WTC11 (cell line): Measurements from ENCODE around the gene EIF2B4. TPM values are rescaled to one million over a fixed set of nuclear protein-coding genes. Genes with fewer than 3 reads are reported as not detected.

Experiments
- ATAC-seq: fragments of 200-7000 bp; cut with Tn5 transposase; 2 replicates; pipeline ENCODE4 v1.10.0; 2021; ENCODE audit warnings: mild to moderate bottlenecking, moderate library complexity
- CTCF ChIA-PET: fragments of 300-600 bp; sonication (Branson Sonifier 250); formaldehyde crosslinking; loops from one replicate; lab custom pipeline; 2021; ENCODE audit warnings: antibody characterized with exemption; lab: Charles Lee
- POLR2A ChIA-PET: fragments of 350-600 bp; sonication (Branson Sonifier 250); formaldehyde crosslinking; loops from one replicate; lab custom pipeline; 2021; ENCODE audit warnings: antibody characterized with exemption; lab: Charles Lee
- DNase-seq: peaks from one replicate; pipeline ENCODE4 v3.0.0; 2021; ENCODE audit warnings: low spot score
- H3K27ac Mint-ChIP-seq: 2 replicates; pipeline ENCODE4 v1.8.0; 2021; ENCODE audit warnings: mixed read lengths
- H3K27me3 Mint-ChIP-seq: 2 replicates; pipeline ENCODE4 v1.8.0; 2021; ENCODE audit warnings: low read depth, mild to moderate bottlenecking, moderate library complexity, mixed read lengths
- H3K36me3 Mint-ChIP-seq: 2 replicates; pipeline ENCODE4 v1.8.0; 2021; ENCODE audit warnings: mixed read lengths
- H3K4me1 Mint-ChIP-seq: 2 replicates; pipeline ENCODE4 v1.8.0; 2022; ENCODE audit warnings: mixed read lengths
- H3K4me3 Mint-ChIP-seq: 2 replicates; pipeline ENCODE4 v1.8.0; 2021; ENCODE audit warnings: mild to moderate bottlenecking, moderate library complexity, mixed read lengths
- H3K9me3 Mint-ChIP-seq: 2 replicates; pipeline ENCODE4 v1.8.0; 2021; ENCODE audit warnings: mixed read lengths
- ATF1 ChIP-seq: sonication (generic); formaldehyde crosslinking; IDR thresholded peaks from 2 replicates; pipeline ENCODE4 v1.8.1; 2023; ENCODE audit warnings: mild to moderate bottlenecking, moderate library complexity, missing genetic modification reagents
- ATF6 ChIP-seq: sonication (generic); formaldehyde crosslinking; IDR thresholded peaks from 2 replicates; pipeline ENCODE4 v1.8.1; 2023; ENCODE audit warnings: mild to moderate bottlenecking, missing genetic modification reagents
- CREM ChIP-seq: sonication (generic); formaldehyde crosslinking; IDR thresholded peaks from 2 replicates; pipeline ENCODE4 v1.8.1; 2022; ENCODE audit warnings: mild to moderate bottlenecking, missing genetic modification reagents, moderate library complexity
- E2F4 ChIP-seq: sonication (generic); formaldehyde crosslinking; IDR thresholded peaks from 2 replicates; pipeline ENCODE4 v1.8.1; 2022; ENCODE audit warnings: low read depth, mild to moderate bottlenecking, moderate library complexity, missing genetic modification reagents, borderline replicate concordance
- EMX1 ChIP-seq: fragments of 250-450 bp; sonication (Bioruptor Pico); IDR thresholded peaks from 2 replicates; pipeline ENCODE4 v1.8.0; 2021; ENCODE audit warnings: mild to moderate bottlenecking
- GRHL2 ChIP-seq: fragments of 250-450 bp; sonication (Bioruptor Pico); IDR thresholded peaks from 2 replicates; pipeline ENCODE4 v1.8.0; 2022; ENCODE audit warnings: mild to moderate bottlenecking, moderate library complexity; ENCODE audit not compliant: insufficient replicate concordance, severe bottlenecking
- TEAD1 ChIP-seq: sonication (generic); formaldehyde crosslinking; IDR thresholded peaks from 2 replicates; pipeline ENCODE4 v1.8.0; 2022; ENCODE audit warnings: mild to moderate bottlenecking, missing genetic modification reagents
- TP53 ChIP-seq: sonication (generic); formaldehyde crosslinking; IDR thresholded peaks from 2 replicates; pipeline ENCODE4 v1.8.1; 2023; ENCODE audit warnings: mild to moderate bottlenecking, missing genetic modification reagents
- ZBTB21 ChIP-seq: sonication (generic); formaldehyde crosslinking; IDR thresholded peaks from 2 replicates; pipeline ENCODE4 v1.8.1; 2023; ENCODE audit warnings: mild to moderate bottlenecking, missing genetic modification reagents, borderline replicate concordance
- ZNF121 ChIP-seq: sonication (generic); formaldehyde crosslinking; IDR thresholded peaks from 2 replicates; pipeline ENCODE4 v1.8.0; 2023; ENCODE audit warnings: missing genetic modification reagents
- ZNF138 ChIP-seq: sonication (generic); formaldehyde crosslinking; conservative IDR thresholded peaks from 2 replicates; pipeline ENCODE4 v1.8.1; 2022; ENCODE audit warnings: mild to moderate bottlenecking, moderate library complexity, missing genetic modification reagents
- ZNF232 ChIP-seq: sonication (generic); formaldehyde crosslinking; IDR thresholded peaks from 2 replicates; pipeline ENCODE4 v1.8.0; 2022; ENCODE audit warnings: mild to moderate bottlenecking, missing genetic modification reagents
- ZNF317 ChIP-seq: sonication (generic); formaldehyde crosslinking; IDR thresholded peaks from 2 replicates; pipeline ENCODE4 v1.8.1; 2023; ENCODE audit warnings: low read depth, mild to moderate bottlenecking, moderate library complexity, missing genetic modification reagents, borderline replicate concordance
- ZNF396 ChIP-seq: fragments of 250-450 bp; sonication (Bioruptor Pico); IDR thresholded peaks from 2 replicates; pipeline ENCODE4 v1.8.0; 2021; ENCODE audit warnings: mild to moderate bottlenecking, moderate library complexity, borderline replicate concordance
- ZNF416 ChIP-seq: fragments of 250-450 bp; sonication (Bioruptor Pico); IDR thresholded peaks from 2 replicates; pipeline ENCODE4 v1.9.0; 2021; ENCODE audit warnings: mild to moderate bottlenecking, inconsistent platforms
- ZNF423 ChIP-seq: fragments of 250-450 bp; sonication (Bioruptor Pico); IDR thresholded peaks from 2 replicates; pipeline ENCODE4 v2.1.2; 2022; ENCODE audit warnings: mild to moderate bottlenecking, moderate library complexity
- ZNF671 ChIP-seq: fragments of 250-450 bp; sonication (Bioruptor Pico); IDR thresholded peaks from 2 replicates; pipeline ENCODE4 v1.8.0; 2021; ENCODE audit warnings: mild to moderate bottlenecking
- total RNA-seq: library from RNA; stranded (reverse); gene quantifications from 3 replicates; pipeline ENCODE4 v1.2.3, GENCODE V29; 2021
- TF ChIP-seq, protein P1 (sequence below): sonication (generic); formaldehyde crosslinking; conservative IDR thresholded peaks from 2 replicates; pipeline ENCODE4 v1.8.1; 2023; ENCODE audit warnings: mild to moderate bottlenecking, low read depth, missing genetic modification reagents, moderate library complexity
- TF ChIP-seq, protein P2 (sequence below): fragments of 250-450 bp; sonication (Bioruptor Pico); IDR thresholded peaks from 2 replicates; pipeline ENCODE4 v1.8.0; 2021; ENCODE audit warnings: mild to moderate bottlenecking
- TF ChIP-seq, protein P3 (sequence below): sonication (generic); formaldehyde crosslinking; IDR thresholded peaks from 2 replicates; pipeline ENCODE4 v1.8.1; 2022; ENCODE audit warnings: low read depth, missing genetic modification reagents, borderline replicate concordance
- TF ChIP-seq, protein P4 (sequence below): sonication (generic); formaldehyde crosslinking; IDR thresholded peaks from 2 replicates; pipeline ENCODE4 v1.8.0; 2022; ENCODE audit warnings: mild to moderate bottlenecking, missing genetic modification reagents

The EIF2B4 gene
- total RNA-seq, 1 experiment from 2014 or later, result 49.1 TPM

GRCh38 chr2:27416151-27416550, 46.0 kb upstream of the EIF2B4 start (continued):
- TF ChIP-seq, protein P1, sequence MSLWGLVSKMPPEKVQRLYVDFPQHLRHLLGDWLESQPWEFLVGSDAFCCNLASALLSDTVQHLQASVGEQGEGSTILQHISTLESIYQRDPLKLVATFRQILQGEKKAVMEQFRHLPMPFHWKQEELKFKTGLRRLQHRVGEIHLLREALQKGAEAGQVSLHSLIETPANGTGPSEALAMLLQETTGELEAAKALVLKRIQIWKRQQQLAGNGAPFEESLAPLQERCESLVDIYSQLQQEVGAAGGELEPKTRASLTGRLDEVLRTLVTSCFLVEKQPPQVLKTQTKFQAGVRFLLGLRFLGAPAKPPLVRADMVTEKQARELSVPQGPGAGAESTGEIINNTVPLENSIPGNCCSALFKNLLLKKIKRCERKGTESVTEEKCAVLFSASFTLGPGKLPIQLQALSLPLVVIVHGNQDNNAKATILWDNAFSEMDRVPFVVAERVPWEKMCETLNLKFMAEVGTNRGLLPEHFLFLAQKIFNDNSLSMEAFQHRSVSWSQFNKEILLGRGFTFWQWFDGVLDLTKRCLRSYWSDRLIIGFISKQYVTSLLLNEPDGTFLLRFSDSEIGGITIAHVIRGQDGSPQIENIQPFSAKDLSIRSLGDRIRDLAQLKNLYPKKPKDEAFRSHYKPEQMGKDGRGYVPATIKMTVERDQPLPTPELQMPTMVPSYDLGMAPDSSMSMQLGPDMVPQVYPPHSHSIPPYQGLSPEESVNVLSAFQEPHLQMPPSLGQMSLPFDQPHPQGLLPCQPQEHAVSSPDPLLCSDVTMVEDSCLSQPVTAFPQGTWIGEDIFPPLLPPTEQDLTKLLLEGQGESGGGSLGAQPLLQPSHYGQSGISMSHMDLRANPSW (CRISPR knock-in tag), result no peak
- TF ChIP-seq, protein P2, sequence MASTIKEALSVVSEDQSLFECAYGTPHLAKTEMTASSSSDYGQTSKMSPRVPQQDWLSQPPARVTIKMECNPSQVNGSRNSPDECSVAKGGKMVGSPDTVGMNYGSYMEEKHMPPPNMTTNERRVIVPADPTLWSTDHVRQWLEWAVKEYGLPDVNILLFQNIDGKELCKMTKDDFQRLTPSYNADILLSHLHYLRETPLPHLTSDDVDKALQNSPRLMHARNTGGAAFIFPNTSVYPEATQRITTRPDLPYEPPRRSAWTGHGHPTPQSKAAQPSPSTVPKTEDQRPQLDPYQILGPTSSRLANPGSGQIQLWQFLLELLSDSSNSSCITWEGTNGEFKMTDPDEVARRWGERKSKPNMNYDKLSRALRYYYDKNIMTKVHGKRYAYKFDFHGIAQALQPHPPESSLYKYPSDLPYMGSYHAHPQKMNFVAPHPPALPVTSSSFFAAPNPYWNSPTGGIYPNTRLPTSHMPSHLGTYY, result no peak
- TF ChIP-seq ZNF671 (CRISPR knock-in tag) (no peak), ZNF138 (CRISPR knock-in tag) (no peak), ZNF396 (CRISPR knock-in tag) (no peak)

GRCh38 chr2:27412419-27413152, 42.4 kb upstream of the EIF2B4 start:
- Mint-ChIP-seq H3K4me1 (peaks cover 11% of the 10 kb centered on the region), H3K4me3 (no peak overlapping the region), H3K27ac (no peak overlapping the region), H3K27me3 (peaks cover 13% of the 10 kb centered on the region), H3K36me3 (peaks cover 4% of the 10 kb centered on the region; the same call in 1 of the 2 replicates), H3K9me3 (peaks cover 8% of the 10 kb centered on the region)
- ATAC-seq (no peak), DNase-seq (no peak)
- ChIA-PET POLR2A (no interaction called here), CTCF (no interaction called here)
- TF ChIP-seq CREM (CRISPR knock-in tag) (no peak), ZNF317 (CRISPR knock-in tag) (no peak), ATF1 (CRISPR knock-in tag) (no peak), ZBTB21 (CRISPR knock-in tag) (no peak), GRHL2 (no peak), ZNF121 (CRISPR knock-in tag) (no peak), ZNF416 (CRISPR knock-in tag) (no peak), ZNF138 (CRISPR knock-in tag) (no peak)
- TF ChIP-seq, protein P3, sequence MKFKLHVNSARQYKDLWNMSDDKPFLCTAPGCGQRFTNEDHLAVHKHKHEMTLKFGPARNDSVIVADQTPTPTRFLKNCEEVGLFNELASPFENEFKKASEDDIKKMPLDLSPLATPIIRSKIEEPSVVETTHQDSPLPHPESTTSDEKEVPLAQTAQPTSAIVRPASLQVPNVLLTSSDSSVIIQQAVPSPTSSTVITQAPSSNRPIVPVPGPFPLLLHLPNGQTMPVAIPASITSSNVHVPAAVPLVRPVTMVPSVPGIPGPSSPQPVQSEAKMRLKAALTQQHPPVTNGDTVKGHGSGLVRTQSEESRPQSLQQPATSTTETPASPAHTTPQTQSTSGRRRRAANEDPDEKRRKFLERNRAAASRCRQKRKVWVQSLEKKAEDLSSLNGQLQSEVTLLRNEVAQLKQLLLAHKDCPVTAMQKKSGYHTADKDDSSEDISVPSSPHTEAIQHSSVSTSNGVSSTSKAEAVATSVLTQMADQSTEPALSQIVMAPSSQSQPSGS (CRISPR knock-in tag), result no peak

DNA sequence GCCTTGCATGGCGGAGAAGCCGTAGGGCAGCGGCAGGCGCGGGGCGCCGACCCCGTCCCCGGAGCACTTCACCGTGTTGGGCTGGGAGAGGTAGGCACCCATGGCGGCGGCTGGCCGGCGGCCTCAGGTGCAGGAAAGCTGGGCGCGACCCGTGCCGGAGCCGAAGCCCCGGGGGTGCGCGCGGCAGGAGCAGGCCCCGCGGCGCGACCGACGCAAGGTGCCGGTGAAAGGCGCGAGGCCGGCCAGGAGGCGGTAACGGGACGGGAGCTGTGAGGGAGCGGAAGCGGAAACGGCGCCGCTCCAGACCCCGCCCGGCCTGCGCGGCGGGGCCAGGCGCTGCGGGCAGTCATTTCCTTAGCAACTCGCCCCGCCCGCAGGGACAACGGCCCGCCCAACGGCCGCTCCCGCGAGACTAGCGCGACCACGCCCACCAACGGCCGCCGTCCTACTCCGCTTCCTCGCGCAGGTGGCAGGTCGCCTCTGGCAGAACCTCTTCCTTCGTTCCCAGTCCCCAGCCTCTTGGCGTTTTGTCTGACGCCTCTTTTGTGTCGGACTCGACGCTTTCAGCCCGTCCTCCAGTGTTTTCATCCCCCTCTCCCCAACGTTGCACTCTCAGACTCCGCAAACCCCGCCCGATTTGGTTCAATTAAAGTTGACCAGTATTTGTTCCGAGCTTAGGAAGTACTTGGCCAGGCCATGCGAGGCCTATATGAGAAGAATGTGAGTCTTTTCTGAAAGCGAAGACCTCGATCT, 39.4 kb upstream of the EIF2B4 start, which contains the start of gene PPM1G:
PPM1G (minus strand) TSS at position 271 of the 753 bp plus-strand sequence; CDS start at position 102, 169 bp downstream.
- POLR2A ChIA-PET, result interaction anchor here (0.6 to 2.5 kb wide), 3 partner anchors 19 to 232 kb away, joined by 3 to 28 read pairs (median 3); partner anchors contain the start of genes NRBP1 and ZNF513
- Mint-ChIP-seq H3K27ac (peak within 1 kb of the TSS; percentile 97), H3K27me3 (peaks cover 13% of the 10 kb centered on the region), H3K4me3 (peak within 1 kb of the TSS; percentile 84), H3K4me1 (peaks cover 18% of the 10 kb centered on the region), H3K36me3 (peaks cover 13% of the 10 kb centered on the region), H3K9me3 (peaks cover 8% of the 10 kb centered on the region)
- DNase-seq (peak; percentile 98), ATAC-seq (peak; percentile 92)
- CTCF ChIA-PET, result interaction anchor here (0.6 to 3.9 kb wide), 7 partner anchors 9 to 274 kb away, joined by 3 to 52 read pairs (median 4); partner anchors contain the start of genes NRBP1, ZNF512 and ZNF513
- TF ChIP-seq TEAD1 (CRISPR knock-in tag), result 0 out of 2 replicates have a peak, but pooled peaks have one; percentile 27
- TF ChIP-seq ATF1 (CRISPR knock-in tag), result peak; percentile 73; the same call in 1 of the 2 replicates
- 0 out of 2 replicates have a peak, but pooled peaks have one; percentile 56 for TF ChIP-seq E2F4 (CRISPR knock-in tag)
- TF ChIP-seq ATF6 (CRISPR knock-in tag), result no peak
- TF ChIP-seq, protein P4, sequence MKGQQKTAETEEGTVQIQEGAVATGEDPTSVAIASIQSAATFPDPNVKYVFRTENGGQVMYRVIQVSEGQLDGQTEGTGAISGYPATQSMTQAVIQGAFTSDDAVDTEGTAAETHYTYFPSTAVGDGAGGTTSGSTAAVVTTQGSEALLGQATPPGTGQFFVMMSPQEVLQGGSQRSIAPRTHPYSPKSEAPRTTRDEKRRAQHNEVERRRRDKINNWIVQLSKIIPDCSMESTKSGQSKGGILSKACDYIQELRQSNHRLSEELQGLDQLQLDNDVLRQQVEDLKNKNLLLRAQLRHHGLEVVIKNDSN, result peak; percentile 56; the same call in 1 of the 2 replicates
- TF ChIP-seq ZNF423, result peak; percentile 61; the same call in 1 of the 2 replicates
- 0 out of 2 replicates have a peak, but pooled peaks have one; percentile 7 for TF ChIP-seq ZNF138 (CRISPR knock-in tag)
- TF ChIP-seq EMX1 (CRISPR knock-in tag), result no peak
- TF ChIP-seq ZNF232 (CRISPR knock-in tag), result peak; percentile 87; the same call in 1 of the 2 replicates
- peak; percentile 70; the same call in 1 of the 2 replicates for TF ChIP-seq TP53 (CRISPR knock-in tag)
- peak; percentile 42; the same call in 1 of the 2 replicates for TF ChIP-seq ZBTB21 (CRISPR knock-in tag)
